Measurements from ENCODE around the gene SUPT20HL2.
"Not testable (repeated sequence)": the region's sequence is repeated elsewhere in the genome, so short reads cannot be mapped to it uniquely, and the experiment has no call there.

SUPT20HL2 gene

DNA sequence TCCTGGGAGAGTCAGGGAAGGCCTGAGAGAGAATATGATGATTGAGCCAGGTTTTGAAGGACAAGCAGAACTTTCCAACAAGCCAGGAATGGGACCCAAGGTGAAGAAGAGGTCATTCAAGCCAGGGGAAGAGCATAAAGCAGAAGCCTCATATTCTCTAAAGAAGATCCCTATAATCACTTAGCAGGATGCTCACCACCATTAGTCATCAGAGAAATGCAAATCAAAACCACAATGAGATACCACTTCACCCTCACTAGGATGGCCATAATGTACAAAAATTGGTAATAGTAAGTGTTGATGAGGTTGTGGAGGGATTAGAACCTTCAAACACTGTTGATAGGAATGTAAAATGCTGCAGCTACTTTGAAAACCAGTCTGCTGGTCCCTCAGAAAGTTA, 26.0 kb upstream of the SUPT20HL2 start:
- Histone ChIP-seq H3K9ac (ENCODE audit: low read length in 5 of 5) (no peak overlapping the region), H3K4me3 (ENCODE audit: low read depth in 1 of 5, low read length in 5 of 5) (no peak overlapping the region)

DNA sequence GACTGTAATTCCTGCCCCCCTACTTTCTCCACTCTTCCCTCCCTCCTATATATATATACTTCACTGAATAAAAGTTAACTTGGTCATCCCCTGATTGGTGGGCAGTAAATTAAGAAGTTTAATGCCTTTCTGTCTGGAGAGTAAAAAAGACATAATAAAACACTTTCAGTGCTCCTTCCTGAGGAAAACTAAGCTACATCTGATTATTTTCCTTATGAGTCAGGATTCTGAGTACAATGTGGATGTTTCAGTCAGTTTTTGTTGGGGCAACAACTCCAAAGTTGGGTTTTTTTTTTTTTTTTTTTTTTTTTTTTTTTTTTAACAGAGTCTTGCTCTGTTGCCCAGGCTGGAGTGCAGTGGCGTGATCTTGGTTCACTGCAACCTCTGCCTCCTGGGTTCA, 22.0 kb upstream of the SUPT20HL2 start:
- no peaks in the 10 kb centered on the region for H3K9me3 ChIP-seq (ENCODE audit: control insufficient read depth in 5 of 5, low read length in 5 of 5)
- no peak overlapping the region for H3K4me3 ChIP-seq (ENCODE audit: low read depth in 1 of 5, low read length in 5 of 5)
- H3K4me1 ChIP-seq (ENCODE audit: control insufficient read depth in 5 of 5, insufficient read depth in 5 of 5, low read length in 5 of 5): no peaks in the 10 kb centered on the region
- no peak overlapping the region for H3K9ac ChIP-seq (ENCODE audit: low read length in 5 of 5)
- peaks cover 0 to 16% (median 0%) of the 10 kb centered on the region in 5 donors for H3K27me3 ChIP-seq (ENCODE audit: control insufficient read depth in 5 of 5, insufficient read depth in 4 of 5, low read length in 5 of 5)
- no peak overlapping the region for H3K27ac ChIP-seq (ENCODE audit: low read depth, low read length)
- H3K36me3 ChIP-seq (ENCODE audit: control insufficient read depth in 5 of 5, insufficient read depth in 5 of 5, low read length in 5 of 5): no peaks in the 10 kb centered on the region

More for the DNA sequence above, 26.0 kb upstream of the SUPT20HL2 start:
- H3K4me1 ChIP-seq (ENCODE audit: control insufficient read depth in 5 of 5, insufficient read depth in 5 of 5, low read length in 5 of 5): no peaks in the 10 kb centered on the region
- no peaks in the 10 kb centered on the region for H3K9me3 ChIP-seq (ENCODE audit: control insufficient read depth in 5 of 5, low read length in 5 of 5)
- peaks cover 0 to 18% (median 4%) of the 10 kb centered on the region in 5 donors for H3K27me3 ChIP-seq (ENCODE audit: control insufficient read depth in 5 of 5, insufficient read depth in 4 of 5, low read length in 5 of 5)
- no peaks in the 10 kb centered on the region for H3K36me3 ChIP-seq (ENCODE audit: control insufficient read depth in 5 of 5, insufficient read depth in 5 of 5, low read length in 5 of 5)
- no peak overlapping the region for H3K27ac ChIP-seq (ENCODE audit: low read depth, low read length)

DNA sequence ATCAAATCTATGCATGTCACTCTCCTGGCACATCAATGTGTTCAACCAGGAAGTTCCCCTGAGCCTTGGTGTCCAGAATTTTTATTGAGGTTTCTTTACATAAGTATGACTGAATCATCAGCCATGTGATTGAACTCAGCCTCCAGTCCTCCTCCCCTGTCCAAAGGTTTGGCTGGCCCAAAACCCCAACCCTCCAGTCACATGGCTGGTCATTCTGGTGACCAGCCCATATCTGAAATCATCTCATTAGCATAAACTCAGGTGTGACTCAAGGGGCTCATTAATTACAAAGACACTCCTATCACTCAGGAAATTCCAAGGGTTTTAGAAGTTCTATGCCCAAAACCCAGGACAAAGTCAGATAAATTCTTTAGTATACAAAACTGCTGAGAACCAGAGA, 20.6 kb upstream of the SUPT20HL2 start:
- H3K27me3 ChIP-seq (ENCODE audit: control insufficient read depth in 5 of 5, insufficient read depth in 4 of 5, low read length in 5 of 5): peaks cover 0 to 8% (median 0%) of the 10 kb centered on the region in 5 donors
- no peaks in the 10 kb centered on the region for H3K36me3 ChIP-seq (ENCODE audit: control insufficient read depth in 5 of 5, insufficient read depth in 5 of 5, low read length in 5 of 5)
- no peak overlapping the region for H3K4me3 ChIP-seq (ENCODE audit: low read depth in 1 of 5, low read length in 5 of 5)
- no peaks in the 10 kb centered on the region for H3K9me3 ChIP-seq (ENCODE audit: control insufficient read depth in 5 of 5, low read length in 5 of 5)
- H3K4me1 ChIP-seq (ENCODE audit: control insufficient read depth in 5 of 5, insufficient read depth in 5 of 5, low read length in 5 of 5): no peaks in the 10 kb centered on the region
- H3K9ac ChIP-seq (ENCODE audit: low read length in 5 of 5): no peak overlapping the region
- H3K27ac ChIP-seq (ENCODE audit: low read depth, low read length): no peak overlapping the region

DNA sequence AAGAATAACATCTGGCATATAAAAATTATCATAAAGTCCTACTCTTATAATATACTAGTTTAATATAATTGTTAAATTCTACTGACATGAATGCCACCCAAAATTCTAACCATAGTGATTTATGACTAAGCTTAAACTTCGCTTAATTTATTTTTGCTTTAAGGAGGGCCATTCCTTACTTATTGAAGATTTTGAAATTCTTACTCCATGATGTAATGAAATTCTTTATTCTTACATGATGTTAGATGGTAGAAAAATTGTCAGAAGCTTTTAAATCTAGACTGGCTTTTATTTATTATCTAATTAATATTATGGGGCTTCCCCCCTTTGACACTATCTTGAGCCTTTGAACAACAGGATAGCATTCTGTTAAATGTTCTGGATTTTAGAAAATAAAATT, 19.5 kb upstream of the SUPT20HL2 start:
- no peak overlapping the region for H3K4me3 ChIP-seq (ENCODE audit: low read depth in 1 of 5, low read length in 5 of 5)
- H3K9ac ChIP-seq (ENCODE audit: low read length in 5 of 5): no peak overlapping the region
- H3K27ac ChIP-seq (ENCODE audit: low read depth, low read length): no peak overlapping the region
- H3K27me3 ChIP-seq (ENCODE audit: control insufficient read depth in 5 of 5, insufficient read depth in 4 of 5, low read length in 5 of 5): peaks cover 0 to 11% (median 0%) of the 10 kb centered on the region in 5 donors
- no peaks in the 10 kb centered on the region for H3K36me3 ChIP-seq (ENCODE audit: control insufficient read depth in 5 of 5, insufficient read depth in 5 of 5, low read length in 5 of 5)
- H3K4me1 ChIP-seq (ENCODE audit: control insufficient read depth in 5 of 5, insufficient read depth in 5 of 5, low read length in 5 of 5): no peaks in the 10 kb centered on the region
- no peaks in the 10 kb centered on the region for H3K9me3 ChIP-seq (ENCODE audit: control insufficient read depth in 5 of 5, low read length in 5 of 5)

DNA sequence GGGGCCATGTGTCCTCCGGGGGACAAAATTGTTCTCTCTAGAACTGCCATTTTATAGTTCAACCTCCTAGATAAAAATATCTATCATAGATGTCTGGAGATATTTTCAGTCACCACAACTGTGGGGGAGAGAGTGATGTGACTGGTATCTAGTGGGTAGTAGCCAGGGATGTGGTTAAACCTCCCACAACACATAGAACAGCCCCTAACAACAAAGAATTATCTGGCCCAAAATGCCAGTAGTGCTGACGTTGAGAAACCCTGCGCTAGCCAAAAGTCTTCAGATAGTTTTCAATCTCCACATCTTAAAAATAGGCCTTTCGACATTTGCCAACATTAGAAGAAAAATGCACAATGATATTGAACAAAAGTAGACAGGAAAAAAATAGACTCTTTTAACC, 19.0 kb upstream of the SUPT20HL2 start:
- Histone ChIP-seq H3K27ac (ENCODE audit: low read depth, low read length) (no peak overlapping the region), H3K4me1 (ENCODE audit: control insufficient read depth in 5 of 5, insufficient read depth in 5 of 5, low read length in 5 of 5) (no peaks in the 10 kb centered on the region), H3K27me3 (ENCODE audit: control insufficient read depth in 5 of 5, insufficient read depth in 4 of 5, low read length in 5 of 5) (peaks cover 0 to 11% (median 0%) of the 10 kb centered on the region in 5 donors), H3K9me3 (ENCODE audit: control insufficient read depth in 5 of 5, low read length in 5 of 5) (no peaks in the 10 kb centered on the region), H3K4me3 (ENCODE audit: low read depth in 1 of 5, low read length in 5 of 5) (no peak overlapping the region), H3K9ac (ENCODE audit: low read length in 5 of 5) (no peak overlapping the region), H3K36me3 (ENCODE audit: control insufficient read depth in 5 of 5, insufficient read depth in 5 of 5, low read length in 5 of 5) (no peaks in the 10 kb centered on the region)

DNA sequence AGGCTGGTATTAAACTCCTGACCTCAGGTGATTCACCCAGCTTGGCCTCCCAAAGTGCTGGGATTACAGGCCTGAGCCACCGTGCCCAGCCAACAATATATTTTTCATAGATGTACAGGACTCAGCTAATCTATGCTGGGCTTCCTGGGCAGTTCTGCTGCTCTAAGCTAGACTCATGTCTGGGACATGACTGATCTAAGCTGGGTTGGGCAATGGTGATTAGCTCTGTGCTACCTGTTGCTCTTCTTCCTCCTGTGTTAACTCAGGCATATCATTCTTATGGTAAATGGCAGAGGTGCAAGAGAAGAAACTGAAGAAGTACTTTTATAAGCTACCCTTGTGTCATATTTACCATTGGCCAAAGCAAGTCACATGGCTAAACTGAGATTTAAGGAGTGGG, 11.4 kb upstream of the SUPT20HL2 start:
- Histone ChIP-seq H3K27ac (ENCODE audit: low read depth, low read length) (no peak overlapping the region), H3K4me1 (ENCODE audit: control insufficient read depth in 5 of 5, insufficient read depth in 5 of 5, low read length in 5 of 5) (no peaks in the 10 kb centered on the region), H3K36me3 (ENCODE audit: control insufficient read depth in 5 of 5, insufficient read depth in 5 of 5, low read length in 5 of 5) (no peaks in the 10 kb centered on the region), H3K9ac (ENCODE audit: low read length in 5 of 5) (no peak overlapping the region), H3K27me3 (ENCODE audit: control insufficient read depth in 5 of 5, insufficient read depth in 4 of 5, low read length in 5 of 5) (peaks cover 0 to 20% (median 10%) of the 10 kb centered on the region in 5 donors), H3K4me3 (ENCODE audit: low read depth in 1 of 5, low read length in 5 of 5) (no peak overlapping the region), H3K9me3 (ENCODE audit: control insufficient read depth in 5 of 5, low read length in 5 of 5) (no peaks in the 10 kb centered on the region)

DNA sequence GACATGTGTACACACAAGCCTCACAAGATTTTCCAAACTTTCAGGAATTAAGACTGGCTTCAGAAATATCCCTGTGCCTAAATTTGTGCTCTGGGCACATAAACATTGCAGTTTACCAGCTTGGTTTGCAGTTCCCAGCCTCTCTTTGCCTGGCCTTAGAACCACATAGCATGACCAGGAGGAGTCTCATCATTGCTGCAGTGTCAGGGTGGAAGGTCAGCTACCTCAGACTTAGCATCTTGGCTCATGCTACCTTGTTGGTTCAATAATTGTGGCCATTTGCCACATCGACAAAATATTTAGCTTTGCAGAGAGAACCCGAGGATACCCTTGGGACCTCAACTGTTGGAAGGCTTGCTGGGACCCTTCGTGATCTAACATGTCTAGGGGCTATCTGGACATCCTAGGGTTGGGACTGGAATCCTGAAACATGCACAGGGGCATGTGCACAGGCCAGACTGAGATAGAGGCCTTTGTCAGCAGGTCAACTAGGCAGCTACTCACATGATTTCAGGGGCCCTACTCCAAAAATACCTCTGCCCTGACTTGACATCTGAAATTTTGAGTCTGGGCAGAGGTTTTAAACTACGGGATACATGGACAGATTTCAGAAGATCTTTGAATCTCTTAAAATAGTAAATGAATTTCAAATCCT, 8.0 kb upstream of the SUPT20HL2 start:
- Histone ChIP-seq H3K27ac (ENCODE audit: low read depth, low read length) (no peak overlapping the region), H3K9ac (ENCODE audit: low read length in 5 of 5) (no peak overlapping the region), H3K4me1 (ENCODE audit: control insufficient read depth in 5 of 5, insufficient read depth in 5 of 5, low read length in 5 of 5) (no peaks in the 10 kb centered on the region), H3K36me3 (ENCODE audit: control insufficient read depth in 5 of 5, insufficient read depth in 5 of 5, low read length in 5 of 5) (no peaks in the 10 kb centered on the region), H3K27me3 (ENCODE audit: control insufficient read depth in 5 of 5, insufficient read depth in 4 of 5, low read length in 5 of 5) (peaks cover 6 to 20% (median 9%) of the 10 kb centered on the region in 5 donors), H3K9me3 (ENCODE audit: control insufficient read depth in 5 of 5, low read length in 5 of 5) (no peaks in the 10 kb centered on the region), H3K4me3 (ENCODE audit: low read depth in 1 of 5, low read length in 5 of 5) (no peak overlapping the region)

DNA sequence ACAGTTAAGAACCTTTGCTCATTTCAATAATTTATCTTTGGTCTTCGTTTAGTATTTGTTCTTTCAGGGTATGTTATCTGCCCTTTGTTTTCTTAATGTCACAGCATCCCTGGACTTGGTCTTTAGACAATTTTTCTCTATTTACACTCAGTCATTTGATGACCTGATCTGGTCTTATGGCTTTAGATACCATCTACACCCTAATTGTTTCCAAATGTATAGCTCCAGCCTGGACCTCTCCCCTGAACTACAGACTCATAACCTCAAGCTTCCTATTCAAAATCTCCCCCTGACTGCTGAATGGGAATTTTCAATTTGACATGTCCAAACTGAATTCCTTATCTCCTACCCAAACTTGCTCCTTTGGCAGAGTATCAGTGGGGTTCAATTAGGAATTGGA, 3.7 kb upstream of the SUPT20HL2 start:
- H3K4me3 ChIP-seq (ENCODE audit: low read depth in 1 of 5, low read length in 5 of 5): no peak overlapping the region
- H3K9me3 ChIP-seq (ENCODE audit: control insufficient read depth in 5 of 5, low read length in 5 of 5): no peaks in the 10 kb centered on the region
- no peak overlapping the region for H3K27ac ChIP-seq (ENCODE audit: low read depth, low read length)
- H3K4me1 ChIP-seq (ENCODE audit: control insufficient read depth in 5 of 5, insufficient read depth in 5 of 5, low read length in 5 of 5): no peaks in the 10 kb centered on the region
- peaks cover 0 to 12% (median 11%) of the 10 kb centered on the region in 5 donors for H3K27me3 ChIP-seq (ENCODE audit: control insufficient read depth in 5 of 5, insufficient read depth in 4 of 5, low read length in 5 of 5)
- H3K36me3 ChIP-seq (ENCODE audit: control insufficient read depth in 5 of 5, insufficient read depth in 5 of 5, low read length in 5 of 5): no peaks in the 10 kb centered on the region
- no peak overlapping the region for H3K9ac ChIP-seq (ENCODE audit: low read length in 5 of 5)

DNA sequence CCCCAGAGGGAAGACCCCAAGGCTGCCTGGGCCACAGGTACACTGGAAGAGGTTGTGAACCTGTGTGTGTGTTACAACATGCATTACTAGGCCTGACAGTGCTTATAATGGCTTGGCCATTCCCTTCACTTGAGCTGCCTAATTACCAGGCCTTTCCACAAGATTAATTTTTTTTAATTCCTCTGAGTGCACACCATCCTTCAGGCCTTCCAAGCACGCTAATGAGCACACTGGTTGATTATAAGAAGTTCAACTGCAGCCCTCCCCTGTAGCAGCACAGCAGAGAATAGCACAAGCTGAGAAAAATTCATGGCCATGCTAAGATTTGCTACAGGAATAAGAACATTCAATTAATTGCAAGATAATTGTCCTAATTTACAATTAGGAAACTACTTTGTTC, 2.2 kb upstream of the SUPT20HL2 start:
- H3K4me3 ChIP-seq (ENCODE audit: low read depth in 1 of 5, low read length in 5 of 5): no peak overlapping the region
- H3K9me3 ChIP-seq (ENCODE audit: control insufficient read depth in 5 of 5, low read length in 5 of 5): no peaks in the 10 kb centered on the region
- no peak overlapping the region for H3K9ac ChIP-seq (ENCODE audit: low read length in 5 of 5)
- no peak overlapping the region for H3K27ac ChIP-seq (ENCODE audit: low read depth, low read length)
- H3K36me3 ChIP-seq (ENCODE audit: control insufficient read depth in 5 of 5, insufficient read depth in 5 of 5, low read length in 5 of 5): no peaks in the 10 kb centered on the region
- no peaks in the 10 kb centered on the region for H3K4me1 ChIP-seq (ENCODE audit: control insufficient read depth in 5 of 5, insufficient read depth in 5 of 5, low read length in 5 of 5)
- peaks cover 0 to 12% (median 7%) of the 10 kb centered on the region in 5 donors for H3K27me3 ChIP-seq (ENCODE audit: control insufficient read depth in 5 of 5, insufficient read depth in 4 of 5, low read length in 5 of 5)

DNA sequence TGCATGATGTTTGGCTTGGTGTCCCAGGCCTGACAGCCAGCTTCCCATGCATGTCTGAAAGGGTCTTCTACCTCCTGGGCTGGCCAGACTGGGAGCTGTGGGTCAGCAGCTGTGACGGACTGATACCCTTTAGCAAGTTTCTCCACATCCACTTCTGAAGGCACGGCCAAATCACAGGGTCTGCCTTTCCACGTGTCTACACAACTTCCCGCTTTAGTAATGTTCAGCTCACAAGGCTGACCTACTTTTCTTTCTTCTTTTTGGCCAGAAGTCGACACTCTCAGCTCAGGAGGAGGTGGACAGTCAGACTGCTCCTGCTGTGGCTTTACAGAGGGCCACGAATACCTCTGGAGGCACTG, 1.6 kb downstream of the SUPT20HL2 start:
- H3K27ac ChIP-seq (ENCODE audit: low read depth, low read length); H3K4me1 ChIP-seq (ENCODE audit: control insufficient read depth in 5 of 5, insufficient read depth in 5 of 5, low read length in 5 of 5); H3K4me3 ChIP-seq (ENCODE audit: low read depth in 1 of 5, low read length in 5 of 5); H3K9me3 ChIP-seq (ENCODE audit: control insufficient read depth in 5 of 5, low read length in 5 of 5); H3K9ac ChIP-seq (ENCODE audit: low read length in 5 of 5); H3K36me3 ChIP-seq (ENCODE audit: control insufficient read depth in 5 of 5, insufficient read depth in 5 of 5, low read length in 5 of 5): not testable (repeated sequence)
- peaks cover 0 to 10% (median 7%) of the 10 kb centered on the region in 5 donors for H3K27me3 ChIP-seq (ENCODE audit: control insufficient read depth in 5 of 5, insufficient read depth in 4 of 5, low read length in 5 of 5)
